NCI-H774 (cell line): ENCODE results near the gene EPHB6.

Experiments
- DNase-seq: peaks from one replicate; lab custom pipeline; 2025; lab: John Stamatoyannopoulos, UW

The EPHB6 gene, protein sequence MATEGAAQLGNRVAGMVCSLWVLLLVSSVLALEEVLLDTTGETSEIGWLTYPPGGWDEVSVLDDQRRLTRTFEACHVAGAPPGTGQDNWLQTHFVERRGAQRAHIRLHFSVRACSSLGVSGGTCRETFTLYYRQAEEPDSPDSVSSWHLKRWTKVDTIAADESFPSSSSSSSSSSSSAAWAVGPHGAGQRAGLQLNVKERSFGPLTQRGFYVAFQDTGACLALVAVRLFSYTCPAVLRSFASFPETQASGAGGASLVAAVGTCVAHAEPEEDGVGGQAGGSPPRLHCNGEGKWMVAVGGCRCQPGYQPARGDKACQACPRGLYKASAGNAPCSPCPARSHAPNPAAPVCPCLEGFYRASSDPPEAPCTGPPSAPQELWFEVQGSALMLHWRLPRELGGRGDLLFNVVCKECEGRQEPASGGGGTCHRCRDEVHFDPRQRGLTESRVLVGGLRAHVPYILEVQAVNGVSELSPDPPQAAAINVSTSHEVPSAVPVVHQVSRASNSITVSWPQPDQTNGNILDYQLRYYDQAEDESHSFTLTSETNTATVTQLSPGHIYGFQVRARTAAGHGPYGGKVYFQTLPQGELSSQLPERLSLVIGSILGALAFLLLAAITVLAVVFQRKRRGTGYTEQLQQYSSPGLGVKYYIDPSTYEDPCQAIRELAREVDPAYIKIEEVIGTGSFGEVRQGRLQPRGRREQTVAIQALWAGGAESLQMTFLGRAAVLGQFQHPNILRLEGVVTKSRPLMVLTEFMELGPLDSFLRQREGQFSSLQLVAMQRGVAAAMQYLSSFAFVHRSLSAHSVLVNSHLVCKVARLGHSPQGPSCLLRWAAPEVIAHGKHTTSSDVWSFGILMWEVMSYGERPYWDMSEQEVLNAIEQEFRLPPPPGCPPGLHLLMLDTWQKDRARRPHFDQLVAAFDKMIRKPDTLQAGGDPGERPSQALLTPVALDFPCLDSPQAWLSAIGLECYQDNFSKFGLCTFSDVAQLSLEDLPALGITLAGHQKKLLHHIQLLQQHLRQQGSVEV

DNA sequence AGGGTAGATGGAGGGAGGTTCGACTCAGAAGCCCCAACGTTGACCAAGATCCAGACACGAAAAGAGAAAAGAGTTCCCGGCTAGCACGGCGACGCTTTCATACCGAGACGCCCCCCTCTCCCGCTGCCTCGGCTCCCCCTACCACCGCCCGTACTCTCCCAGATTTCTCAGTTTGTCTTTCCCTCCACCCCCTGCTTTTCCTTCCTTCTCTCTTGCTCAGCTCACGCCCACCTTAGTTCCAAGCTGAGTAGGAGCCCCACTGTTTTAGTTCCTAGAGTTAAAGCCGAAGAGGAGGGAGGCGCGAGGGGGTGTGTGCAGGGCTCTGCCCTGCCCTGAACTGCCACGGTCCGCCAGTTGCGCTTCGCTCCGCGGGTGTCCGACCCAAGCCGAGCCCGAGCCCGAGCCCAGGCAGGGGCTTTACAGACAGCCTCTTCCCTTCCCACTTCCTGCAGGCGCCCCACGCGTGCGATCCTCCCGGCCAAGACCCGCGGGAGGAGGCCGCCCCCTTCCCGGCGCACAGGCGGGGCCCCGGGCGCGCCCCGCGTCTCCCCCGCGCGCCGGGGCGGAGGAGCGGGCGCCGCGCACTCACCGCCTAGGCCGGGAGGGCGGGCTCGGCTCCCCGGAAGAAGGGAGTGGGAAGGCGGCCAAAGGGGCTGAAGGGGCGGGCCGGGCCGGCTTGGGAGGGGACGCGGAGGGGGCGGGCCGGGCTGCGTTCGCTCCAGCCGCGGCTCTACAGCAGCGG, at the start of gene EPHB6:
Gene EPHB6 (plus strand): TSS at position 705 of the 742 bp plus-strand sequence. CDS start 8,152 bp downstream, outside the sequence.
- no peak for DNase-seq

DNA sequence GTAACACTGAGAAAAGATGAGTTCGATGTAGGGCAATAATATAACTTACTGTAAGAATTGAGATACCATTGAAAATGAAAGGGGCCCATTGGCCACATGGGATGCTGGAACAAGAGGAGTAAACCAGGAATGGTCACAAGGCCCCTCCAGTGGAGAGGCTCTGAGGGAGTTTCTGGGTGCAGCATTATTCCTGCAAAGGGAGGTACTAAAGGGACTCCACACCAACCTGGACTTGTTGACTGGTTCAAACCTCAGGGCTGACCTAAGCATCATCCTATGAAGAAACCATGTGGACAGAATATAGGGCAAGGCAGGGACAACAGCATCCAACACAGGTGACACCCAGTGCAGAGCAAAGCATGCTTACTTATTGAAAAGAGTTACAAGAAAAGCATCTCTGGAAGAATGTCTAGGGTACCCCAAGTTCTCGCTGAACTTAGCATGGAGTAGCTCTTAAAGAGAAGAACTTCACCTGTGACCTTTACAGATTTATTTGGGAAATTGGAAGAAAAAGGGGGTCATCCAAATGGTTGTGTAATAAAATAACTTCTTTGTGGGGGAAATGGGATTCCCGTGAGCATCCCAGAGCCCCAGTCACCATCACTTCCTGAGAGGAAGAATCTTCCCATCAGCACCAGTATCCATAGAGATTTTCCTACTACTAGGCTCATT, 49.4 kb upstream of the EPHB6 start:
- DNase-seq: no peak

DNA sequence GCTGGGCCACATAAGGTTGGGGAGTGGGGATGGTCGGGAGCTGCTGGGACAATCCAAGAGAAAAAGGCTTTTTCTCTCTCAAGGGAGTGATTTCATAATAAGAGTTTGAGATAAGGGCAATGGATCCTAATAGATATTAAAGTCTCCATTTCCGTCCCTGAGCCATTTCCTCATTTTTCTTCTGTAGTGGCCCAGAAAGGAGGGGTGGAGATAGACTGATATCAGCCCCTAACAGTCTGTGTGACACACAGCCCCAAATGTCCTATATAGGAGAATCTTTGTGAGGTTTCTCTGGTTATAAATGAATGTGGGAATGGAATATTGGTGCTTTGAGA, 48.9 kb upstream of the EPHB6 start:
- no peak for DNase-seq

DNA sequence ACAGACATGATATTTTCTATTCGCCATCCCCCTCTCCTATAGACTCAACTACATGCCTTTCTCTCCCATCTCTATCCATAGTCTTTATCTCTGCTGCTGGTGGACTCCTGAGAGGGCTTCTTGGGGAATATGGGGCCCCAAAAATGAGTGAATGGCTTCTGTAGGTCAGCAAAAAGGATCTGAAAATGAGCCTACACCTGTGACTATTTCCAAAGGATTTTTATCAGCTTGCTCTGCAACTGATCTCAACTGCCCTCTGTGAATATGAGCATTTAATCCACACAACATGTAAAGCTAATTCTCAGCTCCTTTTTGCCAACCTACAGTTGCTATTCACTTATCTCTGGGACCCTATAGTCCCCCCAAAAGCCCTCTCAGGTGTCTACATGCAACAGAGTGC, 47.9 kb upstream of the EPHB6 start:
- DNase-seq: no peak

DNA sequence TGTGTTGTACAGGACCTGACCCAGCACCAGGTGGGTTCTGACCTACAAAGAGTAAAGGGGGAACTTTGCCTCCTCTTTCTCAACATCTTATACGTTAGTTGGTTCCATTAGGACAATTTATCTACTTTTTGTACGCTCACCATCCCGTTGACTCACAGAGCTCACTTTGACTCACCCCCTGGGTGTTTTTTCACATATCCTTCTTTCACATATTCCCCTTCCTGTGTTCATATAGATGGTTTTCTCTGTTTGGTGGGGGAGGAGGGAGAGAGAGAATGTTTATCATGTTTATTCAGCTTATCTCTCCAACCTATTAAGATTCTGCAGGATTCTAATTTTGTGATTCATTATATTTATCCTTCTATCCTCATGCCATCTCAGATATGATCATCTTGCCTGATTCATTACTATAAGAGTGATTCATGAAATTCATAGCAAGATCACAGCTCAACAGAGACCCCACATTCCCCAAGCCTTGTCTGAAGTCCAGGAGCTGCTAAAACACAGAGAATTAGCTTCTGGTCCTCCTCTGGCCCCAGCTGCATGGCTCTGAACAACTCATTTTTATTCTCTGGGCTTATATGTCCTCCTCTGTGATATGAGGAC, 46.9 kb upstream of the EPHB6 start:
- DNase-seq: no peak

DNA sequence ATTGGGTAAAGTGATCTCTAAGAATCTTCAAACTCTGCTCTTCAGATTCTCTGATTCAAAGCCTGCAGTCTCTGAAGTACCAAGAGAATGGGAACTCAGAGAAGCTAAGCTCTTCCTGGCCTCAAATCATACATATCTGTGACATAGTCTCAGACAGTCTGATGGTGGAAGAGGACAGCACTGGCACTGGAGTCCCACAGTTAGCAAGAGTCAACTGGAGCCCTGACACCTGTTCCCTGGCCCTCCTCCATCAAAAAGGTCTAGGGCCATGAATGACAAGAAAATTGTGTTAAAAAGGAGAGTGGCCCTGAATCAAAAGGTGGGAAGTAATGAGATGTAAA, 46.4 kb upstream of the EPHB6 start:
- no peak for DNase-seq

DNA sequence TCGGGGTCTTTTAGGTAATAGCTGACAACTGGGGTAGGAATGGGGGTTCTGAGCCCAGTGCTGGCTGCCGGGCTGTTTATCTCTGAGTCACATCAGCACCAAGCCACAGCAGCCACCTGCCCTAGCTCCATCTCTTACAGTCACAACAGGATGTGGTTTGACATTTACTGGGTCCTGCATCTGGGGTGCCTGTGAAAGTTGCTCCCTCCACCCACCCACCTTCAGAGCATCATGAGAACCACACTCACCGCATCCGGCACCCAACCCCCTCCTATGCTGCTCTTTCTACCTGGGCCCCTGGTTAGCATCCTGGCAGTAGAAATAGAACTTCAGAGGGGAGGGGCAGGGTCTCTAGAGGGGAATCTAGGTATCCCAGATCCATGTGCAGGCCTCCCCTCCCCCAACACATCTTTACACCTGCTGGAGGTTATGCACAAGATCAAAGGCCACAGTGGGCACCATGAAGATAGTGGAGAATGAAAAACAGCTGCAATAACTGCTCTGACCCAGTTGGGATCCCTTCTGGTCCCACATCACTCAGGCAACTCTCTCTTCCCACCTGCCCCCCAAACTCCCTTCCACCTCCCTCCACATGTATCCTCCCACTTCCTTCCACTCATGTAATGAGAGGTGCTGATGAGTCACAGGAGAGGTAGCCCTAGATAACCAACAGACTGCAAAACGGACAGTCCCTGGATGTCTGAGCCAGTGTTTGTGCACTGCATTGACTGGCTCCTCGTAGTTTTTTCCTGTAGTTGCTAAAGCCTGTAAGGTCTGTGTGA, 45.9 kb upstream of the EPHB6 start:
- no peak for DNase-seq

DNA sequence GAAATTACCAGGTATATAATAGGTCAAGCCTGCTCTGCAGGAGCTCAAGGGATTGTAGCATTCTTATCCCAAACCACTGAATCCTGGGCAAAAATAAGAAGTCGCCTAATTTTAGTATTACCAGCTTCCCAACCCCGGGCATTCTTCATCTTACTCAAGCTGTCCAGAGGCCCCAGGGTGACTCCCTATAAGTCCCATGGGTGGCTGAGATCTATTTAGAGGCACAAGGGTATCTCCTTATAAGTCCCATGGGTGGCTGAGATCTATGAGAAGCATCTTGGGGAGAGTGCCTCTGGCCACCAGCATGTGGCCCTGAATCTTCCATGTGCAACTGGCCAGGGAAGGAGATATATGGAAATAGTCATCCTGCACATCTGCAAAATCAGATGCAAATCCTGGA, 45.2 kb upstream of the EPHB6 start:
- no peak for DNase-seq

DNA sequence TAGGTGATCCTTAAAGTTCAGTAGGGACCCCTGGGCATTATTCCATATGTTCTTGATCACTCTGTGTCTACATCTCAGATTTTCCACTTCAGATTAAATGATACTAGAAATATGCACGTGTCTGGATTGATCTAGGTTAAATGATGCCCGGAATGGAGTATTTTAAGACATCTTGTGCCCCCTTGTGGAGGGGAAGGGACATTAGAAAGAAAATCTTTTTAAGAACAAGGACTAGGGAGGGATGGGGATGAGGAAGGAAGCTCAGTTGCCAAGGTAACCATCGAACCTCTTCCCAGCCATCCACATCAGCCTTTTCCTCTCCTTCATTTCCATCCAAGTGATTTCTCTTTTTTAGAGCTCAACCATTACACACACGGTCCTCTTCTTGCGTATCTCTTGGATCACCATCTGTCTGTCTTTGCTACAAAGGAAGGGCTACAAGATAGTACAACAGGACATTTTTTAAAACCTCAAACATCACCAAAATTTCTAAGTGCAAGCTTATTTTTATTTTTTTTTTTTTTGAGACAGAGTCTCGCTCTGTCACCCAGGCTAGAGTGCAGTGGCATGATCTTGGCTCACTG, 43.6 kb upstream of the EPHB6 start:
- no peak for DNase-seq

DNA sequence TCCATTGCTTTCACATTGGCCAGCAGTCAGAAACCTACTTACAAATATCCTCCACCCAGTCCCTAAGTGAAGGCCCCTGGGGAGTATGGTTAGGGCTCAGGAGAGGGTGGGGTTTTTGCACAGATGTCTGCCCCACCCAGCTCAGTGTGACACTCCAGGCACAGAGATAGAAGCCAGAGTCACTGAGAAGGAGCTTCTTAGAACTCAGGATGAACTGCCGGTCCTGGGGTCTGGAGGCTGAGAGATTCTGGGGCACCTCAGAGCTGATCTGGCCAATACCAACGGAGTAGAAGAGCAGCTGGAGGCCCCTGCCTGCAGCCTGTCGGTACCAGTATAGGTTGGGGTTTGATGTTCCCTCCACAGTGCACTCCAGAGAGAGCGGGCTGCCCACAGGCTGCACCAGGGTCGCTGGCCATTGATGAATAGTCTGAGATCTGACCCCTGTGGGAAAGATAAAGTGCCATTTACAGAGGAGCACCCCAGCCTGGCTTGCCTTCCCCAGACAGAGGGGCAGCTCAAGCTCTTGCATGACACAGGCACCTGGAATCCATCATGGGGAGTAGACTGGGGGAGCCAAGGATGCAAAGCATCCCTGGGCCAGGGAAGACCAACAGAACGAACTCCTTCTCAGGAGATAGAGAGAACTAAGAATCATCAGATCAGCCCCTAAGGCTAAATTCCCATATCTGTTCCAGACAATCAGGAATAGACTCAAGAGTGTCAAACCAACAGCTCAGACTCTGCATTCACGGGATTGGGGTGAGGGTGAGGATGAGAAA, 42.2 kb upstream of the EPHB6 start:
- DNase-seq: no peak

DNA sequence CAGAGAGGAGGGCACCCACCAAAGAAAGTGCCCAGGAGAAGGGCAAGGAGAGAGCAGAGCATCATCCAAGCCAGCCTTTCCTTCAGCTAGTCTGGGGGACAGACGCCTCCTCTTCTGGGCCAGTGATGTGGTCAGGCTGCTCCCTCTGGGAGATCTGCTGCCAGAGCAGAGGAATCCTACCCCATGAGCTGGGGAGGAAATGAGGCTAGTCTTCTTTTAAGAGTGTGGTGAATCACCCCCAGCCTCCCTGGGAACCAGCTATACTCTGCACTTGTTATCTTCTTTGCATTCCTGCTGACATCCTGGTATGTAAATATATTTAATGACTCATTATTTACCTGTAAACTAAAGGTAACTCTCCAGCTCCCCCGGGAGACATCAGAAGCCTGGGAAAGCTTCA, 41.6 kb upstream of the EPHB6 start:
- DNase-seq: no peak

DNA sequence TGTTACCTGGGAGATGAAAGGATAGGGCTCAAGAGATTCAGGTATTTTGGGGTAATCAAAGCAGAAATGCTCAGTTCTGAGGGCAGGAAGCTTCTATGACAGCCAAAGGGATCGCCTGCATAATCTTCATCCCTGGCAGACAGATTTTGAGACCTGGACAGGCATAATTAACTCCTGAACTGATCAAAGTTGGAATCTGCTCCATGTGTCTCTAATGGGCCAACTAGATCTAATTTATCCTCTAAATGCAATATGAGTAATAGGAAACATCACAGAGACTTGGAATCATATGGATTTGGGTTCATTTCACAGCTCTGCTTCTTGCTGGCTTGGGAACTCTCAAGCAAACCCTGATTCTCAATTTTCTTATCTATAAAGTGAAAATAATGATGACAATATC, 41.2 kb upstream of the EPHB6 start:
- DNase-seq: no peak

DNA sequence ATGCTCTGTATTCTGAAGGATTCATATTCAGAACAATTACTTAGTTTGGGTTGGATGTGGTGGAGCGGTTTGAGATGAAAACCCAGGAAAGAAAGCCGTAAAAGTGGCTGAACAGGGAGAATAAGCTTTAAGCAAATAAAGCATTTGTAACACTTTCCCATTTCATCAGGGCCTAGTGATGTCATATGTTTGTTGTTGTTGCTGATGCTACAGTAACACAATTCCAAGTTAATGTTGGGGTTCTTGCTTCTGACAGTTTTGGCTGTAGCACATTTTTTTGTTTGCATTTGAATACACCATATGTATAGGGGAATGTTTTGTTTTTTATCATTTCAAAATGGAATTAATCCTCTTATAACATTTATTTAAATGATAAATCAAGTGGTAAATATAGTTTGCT, 40.4 kb upstream of the EPHB6 start:
- no peak for DNase-seq

DNA sequence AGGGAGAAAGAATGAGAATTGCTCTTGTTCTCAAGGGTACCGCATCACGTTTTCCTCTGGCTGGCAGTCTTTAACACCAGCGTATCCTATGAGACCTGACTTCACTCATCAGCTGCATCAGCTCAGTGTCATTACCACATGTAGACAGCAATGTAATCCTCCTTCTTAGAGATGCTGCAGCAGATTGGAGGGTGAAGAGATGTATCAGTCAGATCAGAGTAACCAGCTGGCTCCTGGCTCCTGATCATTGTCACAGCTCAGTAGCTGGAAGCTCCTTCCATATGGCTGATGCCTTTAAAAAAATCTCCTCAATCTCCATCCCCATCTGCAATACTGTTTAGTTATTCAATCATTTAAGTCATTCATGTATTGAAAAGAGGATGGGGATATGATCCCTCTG, 39.7 kb upstream of the EPHB6 start:
- no peak for DNase-seq

DNA sequence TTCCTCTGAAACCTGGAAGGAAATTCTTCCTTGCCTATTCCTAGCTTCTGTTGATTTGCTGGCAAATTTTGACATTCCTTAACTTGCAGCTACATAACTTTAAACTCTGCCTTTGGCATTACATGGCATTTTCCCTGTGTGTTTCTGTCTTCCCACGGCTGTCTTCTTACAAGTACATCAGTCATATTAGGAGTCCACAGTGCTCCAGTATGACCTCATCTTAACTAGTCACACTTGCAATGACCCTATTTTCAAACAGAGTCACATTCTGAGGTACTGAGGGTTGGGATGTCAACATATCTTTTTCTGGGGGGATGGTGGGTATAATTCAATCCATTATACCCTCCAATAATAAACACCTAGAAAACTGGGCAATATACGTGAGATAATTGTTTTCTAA, 37.4 kb upstream of the EPHB6 start:
- DNase-seq: no peak

DNA sequence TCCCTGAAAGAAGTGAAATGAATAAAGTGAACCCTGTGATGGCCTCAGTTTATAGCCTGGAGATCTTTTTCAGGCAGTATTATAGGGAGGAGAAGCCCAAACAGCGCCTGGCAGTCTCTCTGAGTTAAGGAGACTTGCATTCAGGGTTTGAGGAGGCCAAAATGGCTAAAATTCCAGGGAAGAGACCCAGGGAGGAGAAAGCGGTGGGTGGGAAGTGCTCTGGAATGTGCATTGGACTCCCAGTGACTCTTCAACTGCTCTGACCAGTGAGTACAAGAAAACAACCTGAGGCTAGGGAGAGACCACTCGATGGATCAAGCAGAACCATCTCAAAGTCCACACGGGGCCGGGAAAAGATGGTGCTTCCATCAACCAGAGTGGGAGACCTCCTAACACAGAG, 35.3 kb upstream of the EPHB6 start:
- DNase-seq: no peak

DNA sequence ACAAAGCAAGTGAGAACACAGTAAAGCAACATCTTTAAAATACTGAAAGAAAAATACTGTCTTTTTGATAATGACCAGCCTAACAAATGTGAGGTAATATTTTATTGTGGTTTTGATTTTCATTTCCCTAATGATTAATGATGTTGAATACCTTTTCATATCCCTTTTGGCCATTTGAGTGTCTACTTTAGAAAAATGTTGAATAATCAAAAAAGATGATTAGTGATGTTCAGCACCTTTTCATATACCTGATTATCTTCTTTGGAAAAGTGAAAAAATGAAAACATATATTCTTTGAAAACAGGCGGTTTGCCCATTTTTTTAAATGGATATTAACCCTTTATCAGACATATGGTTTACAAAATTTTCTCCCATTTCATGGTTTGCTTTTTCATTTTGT, 32.2 kb upstream of the EPHB6 start:
- no peak for DNase-seq

DNA sequence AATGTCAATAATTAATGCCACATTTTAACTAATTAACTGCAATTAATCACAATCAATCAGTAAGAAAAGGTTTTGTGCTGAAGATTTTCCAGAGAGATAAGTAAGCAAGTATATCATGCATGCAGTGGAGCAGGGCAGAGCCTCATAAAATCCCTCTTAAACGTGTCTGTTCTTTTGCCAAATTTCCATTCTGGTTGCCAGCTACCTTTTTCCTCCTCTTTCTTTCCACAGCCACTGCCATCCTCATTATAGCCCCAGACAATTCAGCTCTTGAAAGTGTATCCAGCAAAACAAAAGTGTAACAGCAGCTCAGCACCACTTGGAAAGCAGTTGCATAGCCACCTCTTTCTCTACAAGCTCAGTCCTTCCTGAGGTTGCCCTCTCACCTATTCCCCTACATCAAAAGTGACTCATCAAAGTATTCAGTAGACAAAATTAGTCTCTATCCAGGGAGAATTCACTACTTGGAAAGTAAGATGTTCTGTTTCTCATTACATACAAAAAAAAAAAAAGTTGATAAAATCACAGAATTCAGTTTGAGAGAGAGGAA, 26.9 kb upstream of the EPHB6 start:
- no peak for DNase-seq

DNA sequence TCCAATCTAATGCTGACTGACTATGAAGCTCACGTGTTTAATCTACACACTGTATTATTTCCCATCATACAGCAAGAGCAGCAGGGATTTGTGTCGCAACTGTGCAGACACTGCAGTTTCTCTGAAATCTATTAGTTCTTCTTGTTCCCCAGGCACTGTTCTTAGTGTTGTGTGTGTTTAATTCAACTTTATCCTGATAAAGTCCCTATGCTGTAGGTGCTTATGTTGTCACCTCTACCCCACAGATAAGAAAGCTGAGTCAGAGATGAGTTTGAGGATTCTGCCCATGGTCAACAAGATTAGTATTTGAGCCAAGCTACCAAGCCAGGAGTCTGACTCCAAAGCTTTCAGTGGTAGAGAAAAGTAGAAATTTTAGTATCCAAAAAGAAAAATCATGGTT, 22.5 kb upstream of the EPHB6 start:
- no peak for DNase-seq
